NCI-H82 treated with DMSO at 0.1 percent for 48 hours (cell line): Measurements from ENCODE around the gene FAM234B.
"Not testable (repeated sequence)": the region's sequence is repeated elsewhere in the genome, so short reads cannot be mapped to it uniquely, and the experiment has no call there.

Source experiments
- DNase-seq: peaks from one replicate; lab custom pipeline; 2025; ENCODE audit not compliant: unreplicated experiment; lab: John Stamatoyannopoulos, UW

The FAM234B gene

GRCh38 chr12:13053617-13054016, 9.4 kb downstream of the FAM234B start:
- not testable (repeated sequence) for DNase-seq

- peak; percentile 66 for DNase-seq
These were observed 16.4 kb downstream of the FAM234B start for GRCh38 chr12:13060581-13060980.

- DNase-seq: no peak
These were observed 17.2 kb downstream of the FAM234B start for GRCh38 chr12:13061377-13061776.

- no peak for DNase-seq
These were observed 18.5 kb downstream of the FAM234B start for GRCh38 chr12:13062669-13063068.

- no peak for DNase-seq
These were observed 21.8 kb downstream of the FAM234B start for GRCh38 chr12:13066014-13066413.

DNA sequence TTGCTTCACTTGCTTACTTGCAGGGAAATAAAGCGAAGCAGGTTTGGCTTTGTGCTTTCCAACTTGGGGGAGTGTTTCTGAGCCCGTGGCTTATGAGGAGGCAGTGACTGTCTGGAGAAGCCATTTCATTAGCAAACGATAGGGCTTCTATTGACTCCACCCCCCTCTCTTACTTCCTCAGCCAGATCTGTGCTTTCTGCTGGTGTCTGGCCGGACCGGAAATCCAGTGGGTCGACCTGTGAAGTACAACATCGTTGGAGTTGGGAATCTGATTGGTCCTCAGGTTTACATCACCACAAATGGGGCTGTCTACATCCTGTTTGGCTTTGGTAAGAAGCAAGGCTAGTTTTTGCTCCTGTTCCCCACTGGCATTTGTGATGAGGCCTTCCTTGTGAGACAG, 22.3 kb downstream of the FAM234B start:
- DNase-seq: no peak

- no peak for DNase-seq
These were observed 23.1 kb downstream of the FAM234B start for GRCh38 chr12:13067322-13067721.

GRCh38 chr12:13069380-13069779, 25.2 kb downstream of the FAM234B start:
- DNase-seq: no peak

- peak; percentile 70 for DNase-seq
These were observed 27.4 kb downstream of the FAM234B start for GRCh38 chr12:13071305-13072280.

- DNase-seq: no peak
These were observed 29.0 kb downstream of the FAM234B start for GRCh38 chr12:13073173-13073572.

- DNase-seq: no peak
These were observed 30.4 kb downstream of the FAM234B start for GRCh38 chr12:13074396-13075117.

- peak; percentile 2 for DNase-seq
These were observed 30.9 kb downstream of the FAM234B start for GRCh38 chr12:13075118-13075480.

GRCh38 chr12:13075786-13076570, 31.8 kb downstream of the FAM234B start:
- DNase-seq: no peak

- no peak for DNase-seq
These were observed 35.3 kb downstream of the FAM234B start for GRCh38 chr12:13079440-13079906.

DNA sequence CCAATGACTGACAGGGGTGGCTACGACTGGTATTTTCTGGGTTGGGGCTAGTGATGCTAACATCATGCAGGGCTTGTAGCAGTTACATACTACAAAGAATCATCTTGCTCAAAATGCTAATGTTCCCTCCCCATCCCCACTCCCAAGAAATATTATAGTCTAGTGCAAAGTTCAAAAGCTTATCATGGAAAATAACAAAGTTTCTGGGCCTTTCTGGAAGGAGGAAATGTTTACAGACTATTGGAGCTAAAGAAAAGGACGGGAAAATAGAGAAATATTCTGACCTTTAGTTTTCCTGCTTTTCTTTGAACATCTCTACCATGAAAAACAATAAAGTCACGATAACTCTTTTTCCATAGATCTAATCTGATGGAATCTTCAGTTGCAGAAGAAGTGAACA, 36.1 kb downstream of the FAM234B start:
- DNase-seq: no peak

DNA sequence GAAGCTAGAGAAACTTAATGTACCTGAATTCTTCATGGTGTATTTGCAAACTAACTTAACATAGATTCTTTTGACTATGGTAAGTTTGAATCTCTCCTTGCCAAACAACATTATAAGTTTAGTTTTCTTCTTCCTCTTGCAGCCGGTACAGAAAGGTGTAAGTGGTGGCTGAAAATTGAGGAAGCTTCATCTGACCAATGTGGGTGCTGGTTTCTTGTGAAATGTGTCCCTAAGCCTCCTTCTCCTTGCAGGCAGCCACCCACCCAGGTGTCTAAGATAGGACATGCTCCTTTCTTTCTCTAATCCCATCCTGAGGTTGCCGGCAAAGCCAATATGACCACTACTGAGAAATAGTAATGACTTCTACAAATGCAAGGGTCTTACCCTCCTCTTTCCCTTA, 38.7 kb downstream of the FAM234B start:
- no peak for DNase-seq

GRCh38 chr12:13083638-13084037, 39.5 kb downstream of the FAM234B start:
- not testable (repeated sequence) for DNase-seq

DNA sequence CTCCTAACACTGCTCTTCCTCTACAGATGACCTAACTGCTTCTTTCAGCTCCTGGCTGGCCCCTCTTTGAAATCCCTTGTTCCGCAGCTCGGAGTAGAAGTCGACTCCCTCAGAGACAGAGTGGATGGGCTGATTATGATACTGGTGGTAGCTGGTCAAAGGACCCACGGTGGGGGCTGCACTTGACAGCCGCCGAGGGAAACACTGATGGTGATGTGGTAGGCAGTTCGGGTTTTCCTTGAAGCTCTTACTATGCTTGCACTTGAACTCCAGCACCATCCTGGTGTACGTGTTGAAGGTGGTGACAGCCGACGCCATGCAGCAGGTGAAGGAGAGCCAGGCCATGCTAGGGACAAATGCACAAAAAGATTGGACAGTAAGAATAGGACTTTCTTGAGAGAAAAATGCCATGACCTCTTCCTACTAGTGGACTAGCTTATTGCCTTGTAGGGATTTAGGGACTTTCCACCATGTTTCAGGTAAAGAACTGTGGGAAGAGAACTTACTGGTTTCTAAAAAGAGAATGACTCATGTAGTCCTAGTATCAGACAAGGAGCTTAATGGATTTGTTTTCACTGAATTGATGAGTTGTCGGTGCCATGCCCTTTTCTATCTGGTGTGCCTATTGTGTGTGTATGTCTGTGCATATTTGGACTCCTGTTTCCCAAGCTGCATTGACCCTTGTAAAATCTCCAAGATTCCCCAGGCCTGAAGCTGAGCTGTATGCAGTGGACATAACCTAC, 40.9 kb downstream of the FAM234B start:
- DNase-seq: no peak

DNA sequence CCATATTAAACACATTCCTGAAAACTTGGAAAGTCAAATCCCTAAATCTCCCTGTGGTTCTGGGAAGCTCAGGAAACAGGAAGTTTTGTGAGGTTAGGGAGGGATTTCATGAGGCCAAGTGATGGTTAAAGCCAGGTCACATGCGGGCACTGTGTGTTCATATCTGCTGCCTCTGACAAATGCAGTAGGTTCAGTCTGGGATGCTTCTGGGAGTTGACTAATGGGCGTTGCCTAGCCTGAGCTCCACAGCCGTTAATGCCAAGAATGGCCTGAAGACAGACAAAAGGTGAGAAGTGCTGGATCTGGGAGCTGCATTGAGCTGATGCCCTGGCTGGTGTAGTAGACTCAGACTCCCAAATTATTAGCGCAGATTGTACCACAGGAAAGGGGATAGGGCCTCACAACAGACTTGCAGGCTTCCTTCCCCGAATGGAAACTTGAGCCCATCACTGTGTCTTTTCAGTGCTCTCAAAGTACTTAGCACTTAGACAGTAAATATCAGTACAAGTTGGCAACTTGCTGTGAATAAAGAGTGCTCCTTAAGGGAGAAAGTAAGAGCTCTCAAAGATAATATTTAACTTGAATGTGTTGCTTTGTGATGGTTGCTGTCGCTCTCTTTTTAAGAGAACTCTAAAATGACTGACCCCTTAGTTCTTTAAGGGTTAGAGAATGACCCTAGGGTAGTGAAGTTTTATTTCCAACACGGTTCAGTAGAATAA, 41.9 kb downstream of the FAM234B start:
- no peak for DNase-seq

DNA sequence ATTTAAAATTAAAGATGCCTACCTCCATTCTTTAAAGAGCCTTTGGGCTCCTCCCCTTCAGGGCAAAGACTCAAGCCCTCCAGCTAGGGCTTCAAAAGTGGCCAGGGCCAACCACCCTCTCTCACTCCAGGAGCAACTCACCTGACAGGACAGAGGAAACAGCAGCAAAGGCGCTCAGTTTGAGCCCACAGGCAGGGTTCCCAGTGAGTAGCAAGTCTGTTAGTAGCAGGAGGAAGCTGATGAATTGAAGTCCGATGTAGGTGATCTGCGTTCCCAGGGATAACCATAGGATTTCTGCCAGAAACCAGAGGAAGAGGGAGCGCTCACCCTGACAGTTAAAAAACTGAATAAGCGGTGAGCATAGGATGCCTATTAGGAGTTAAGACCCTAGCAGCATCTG, 43.6 kb downstream of the FAM234B start:
- DNase-seq: no peak
